HepG2 (cell line): ENCODE data around the gene ATP1A2. TPM values are rescaled to one million over a fixed set of nuclear protein-coding genes. Genes with fewer than 3 reads are reported as not detected.

ENCODE experiments used
- CHCHD3 ChIP-seq: sonication (generic); formaldehyde crosslinking; IDR thresholded peaks from 2 replicates; pipeline ENCODE4 v1.8.0; 2022; ENCODE audit warnings: mild to moderate bottlenecking, missing genetic modification reagents, moderate library complexity
- PREB ChIP-seq: sonication (generic); formaldehyde crosslinking; IDR thresholded peaks from 2 replicates; pipeline ENCODE4 v1.4.0; 2020; ENCODE audit warnings: missing genetic modification reagents
- SNAPC5 ChIP-seq: sonication (generic); formaldehyde crosslinking; IDR thresholded peaks from 2 replicates; pipeline ENCODE4 v1.8.1; 2023; ENCODE audit warnings: mild to moderate bottlenecking, missing genetic modification reagents, borderline replicate concordance
- ZBTB44 ChIP-seq: sonication (generic); formaldehyde crosslinking; IDR thresholded peaks from 2 replicates; pipeline ENCODE4 v1.4.0; 2020; ENCODE audit warnings: missing genetic modification reagents
- ZNF616 ChIP-seq: sonication (generic); formaldehyde crosslinking; IDR thresholded peaks from 2 replicates; pipeline ENCODE4 v1.5.0; 2020; ENCODE audit warnings: low read depth, mild to moderate bottlenecking, missing genetic modification reagents
- polyA plus RNA-seq, 8 experiments: library from polyadenylated mRNA; depleted of rRNA in 3 of 8; stranded (reverse) in 7 of 8; unstranded in 1 of 8; fragments of >200 nt; fragmentation: Illumina TruSeq in 4 of 8; extraction: Trizol in 4 of 8; gene quantifications; 2 replicates each; pipeline versions ENCODE4 v1.2.1 to v1.2.3, GENCODE V29; 2011 to 2016; ENCODE audit warnings: low read depth in 4 of 8, missing spikeins in 1 of 8, mixed read lengths in 1 of 8; ENCODE audit not compliant: insufficient read depth in 1 of 8
- total RNA-seq, 5 experiments: library from RNA; depleted of rRNA; stranded (reverse); fragments of >200 nt; fragmentation: Illumina TruSeq; extraction: Trizol; gene quantifications; 2 replicates each; pipeline ENCODE4 v1.2.3, GENCODE V29; 2016; ENCODE audit warnings: low read depth in 1 of 5

The ATP1A2 gene
- total and polyA plus RNA-seq, 2 of the 13 experiments (the other 11 are each of a cell fraction or from before 2014, with no cell fraction given) = 0.16 TPM; not detected in 1

- TF ChIP-seq CHCHD3 (CRISPR knock-in tag) (no peak), ZBTB44 (CRISPR knock-in tag) (no peak), ZNF616 (no peak), PREB (CRISPR knock-in tag) (no peak), SNAPC5 (CRISPR knock-in tag) (no peak)
Measured at GRCh38 chr1:160192234-160192633, 76.7 kb downstream of the ATP1A2 start (continued).

Other genes starting within 250 kb of the ATP1A2 start
- not detected in 2 replicates for gene CFAP45, start 215.6 kb upstream of the ATP1A2 start, total RNA-seq (2016; rRNA removed; fragmentation: Illumina TruSeq; extraction: Trizol)
- gene CFAP45, start 215.6 kb upstream of the ATP1A2 start, polyA plus RNA-seq (2011; rRNA removed) = not detected in 2 replicates
- 6.7 and 9.7 TPM in 2 replicates for gene TAGLN2, start 190.3 kb upstream of the ATP1A2 start, total RNA-seq (2016; rRNA removed; fragmentation: Illumina TruSeq; extraction: Trizol)
- 17.2 and 21.2 TPM in 2 replicates for gene TAGLN2, start 190.3 kb upstream of the ATP1A2 start, polyA plus RNA-seq (2011; rRNA removed)
- gene IGSF9, start 170.1 kb upstream of the ATP1A2 start, total RNA-seq (2016; rRNA removed; fragmentation: Illumina TruSeq; extraction: Trizol) = not detected in 2 replicates
- 0.03 and 0.04 TPM in 2 replicates for gene IGSF9, start 170.1 kb upstream of the ATP1A2 start, polyA plus RNA-seq (2011; rRNA removed)
- not detected in 2 replicates for gene SLAMF9, start 161.5 kb upstream of the ATP1A2 start, total RNA-seq (2016; rRNA removed; fragmentation: Illumina TruSeq; extraction: Trizol)
- gene SLAMF9, start 161.5 kb upstream of the ATP1A2 start, polyA plus RNA-seq (2011; rRNA removed) = 0.55 and 0.82 TPM in 2 replicates
- 2.9 and 4.6 TPM in 2 replicates for gene PIGM, start 83.8 kb upstream of the ATP1A2 start, total RNA-seq (2016; rRNA removed; fragmentation: Illumina TruSeq; extraction: Trizol)
- 3.4 TPM in 2 replicates for gene PIGM, start 83.8 kb upstream of the ATP1A2 start, polyA plus RNA-seq (2011; rRNA removed)
- gene KCNJ10, start 45.6 kb upstream of the ATP1A2 start, total RNA-seq (2016; rRNA removed; fragmentation: Illumina TruSeq; extraction: Trizol) = 4.1 and 4.4 TPM in 2 replicates
- 9.9 and 10.3 TPM in 2 replicates for gene KCNJ10, start 45.6 kb upstream of the ATP1A2 start, polyA plus RNA-seq (2011; rRNA removed)
- gene KCNJ9, start 34.2 kb upstream of the ATP1A2 start, total RNA-seq (2016; rRNA removed; fragmentation: Illumina TruSeq; extraction: Trizol) = not detected in 2 replicates
- not detected in 2 replicates for gene KCNJ9, start 34.2 kb upstream of the ATP1A2 start, polyA plus RNA-seq (2011; rRNA removed)
- gene IGSF8, start 17.1 kb upstream of the ATP1A2 start, total RNA-seq (2016; rRNA removed; fragmentation: Illumina TruSeq; extraction: Trizol) = 8.0 and 24.0 TPM in 2 replicates
- gene IGSF8, start 17.1 kb upstream of the ATP1A2 start, polyA plus RNA-seq (2011; rRNA removed) = 41.0 and 52.1 TPM in 2 replicates
- gene ATP1A4, start 35.8 kb downstream of the ATP1A2 start, total RNA-seq (2016; rRNA removed; fragmentation: Illumina TruSeq; extraction: Trizol) = not detected in 2 replicates
- gene ATP1A4, start 35.8 kb downstream of the ATP1A2 start, polyA plus RNA-seq (2011; rRNA removed) = not detected in 2 replicates
- 0.20 TPM in 2 replicates for gene CASQ1, start 74.8 kb downstream of the ATP1A2 start, total RNA-seq (2016; rRNA removed; fragmentation: Illumina TruSeq; extraction: Trizol)
- 0.09 TPM in 2 replicates for gene CASQ1, start 74.8 kb downstream of the ATP1A2 start, polyA plus RNA-seq (2011; rRNA removed)
- 12.1 and 15.8 TPM in 2 replicates for gene PEA15, start 89.6 kb downstream of the ATP1A2 start, total RNA-seq (2016; rRNA removed; fragmentation: Illumina TruSeq; extraction: Trizol)
- gene PEA15, start 89.6 kb downstream of the ATP1A2 start, polyA plus RNA-seq (2011; rRNA removed) = 35.2 and 40.4 TPM in 2 replicates
- gene DCAF8, start 146.8 kb downstream of the ATP1A2 start, total RNA-seq (2016; rRNA removed; fragmentation: Illumina TruSeq; extraction: Trizol) = 52.3 and 79.8 TPM in 2 replicates
- gene DCAF8, start 146.8 kb downstream of the ATP1A2 start, polyA plus RNA-seq (2011; rRNA removed) = 73.4 and 94.7 TPM in 2 replicates
- 47.0 and 81.9 TPM in 2 replicates for gene PEX19, start 169.4 kb downstream of the ATP1A2 start, total RNA-seq (2016; rRNA removed; fragmentation: Illumina TruSeq; extraction: Trizol)
- 48.3 and 51.8 TPM in 2 replicates for gene PEX19, start 169.4 kb downstream of the ATP1A2 start, polyA plus RNA-seq (2011; rRNA removed)
- gene COPA, start 227.5 kb downstream of the ATP1A2 start, total RNA-seq (2016; rRNA removed; fragmentation: Illumina TruSeq; extraction: Trizol) = 160 and 218 TPM in 2 replicates
- gene COPA, start 227.5 kb downstream of the ATP1A2 start, polyA plus RNA-seq (2011; rRNA removed) = 166 and 197 TPM in 2 replicates
- gene NCSTN, start 227.6 kb downstream of the ATP1A2 start, total RNA-seq (2016; rRNA removed; fragmentation: Illumina TruSeq; extraction: Trizol) = 27.0 and 44.2 TPM in 2 replicates
- gene NCSTN, start 227.6 kb downstream of the ATP1A2 start, polyA plus RNA-seq (2011; rRNA removed) = 247 and 281 TPM in 2 replicates